ENCODE data around the gene NHEJ1.

Gene NHEJ1

DNA sequence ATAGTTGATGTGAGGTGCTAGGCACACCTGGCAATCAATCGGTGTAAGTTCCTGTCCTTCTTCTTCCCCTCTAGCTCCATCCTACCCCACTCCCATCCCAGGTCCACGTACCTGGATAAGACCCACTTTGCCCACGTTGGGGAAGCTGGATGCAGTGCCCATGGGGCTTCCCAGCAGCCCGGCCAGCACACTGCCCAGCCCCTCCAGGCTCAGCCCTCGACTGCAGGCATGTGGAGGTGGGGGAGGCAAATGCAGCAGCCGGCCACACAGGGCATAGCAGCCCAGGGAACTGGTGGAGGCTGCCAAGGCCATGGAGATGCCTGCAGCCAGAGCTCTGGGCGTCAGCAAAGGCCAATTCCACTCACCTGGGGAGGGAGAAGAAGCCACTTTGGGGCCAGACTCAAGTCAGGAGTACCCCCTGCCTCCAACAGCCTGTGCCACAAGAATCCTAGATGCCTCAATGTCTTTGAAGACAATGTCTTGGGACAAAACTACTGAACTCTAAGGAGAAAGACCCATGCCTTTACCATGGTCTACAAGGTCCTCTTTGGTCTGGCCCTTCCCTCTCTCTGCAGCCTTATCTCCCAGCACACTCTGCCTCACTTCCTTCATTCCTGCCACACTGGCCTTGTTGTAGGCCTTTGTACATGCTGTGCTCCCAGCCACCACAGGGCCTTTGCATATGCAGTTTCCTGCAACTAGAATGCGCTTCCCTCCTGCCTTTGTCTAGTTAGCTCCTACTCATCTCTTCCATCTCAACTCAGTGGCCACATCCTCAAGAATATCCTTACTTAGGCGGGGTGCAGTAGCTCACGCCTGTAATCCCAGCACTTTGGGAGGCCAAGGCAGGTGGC lies 4.7 kb upstream of the NHEJ1 start:
- no peak for DNase-seq (ENCODE audit: low read depth)

DNA sequence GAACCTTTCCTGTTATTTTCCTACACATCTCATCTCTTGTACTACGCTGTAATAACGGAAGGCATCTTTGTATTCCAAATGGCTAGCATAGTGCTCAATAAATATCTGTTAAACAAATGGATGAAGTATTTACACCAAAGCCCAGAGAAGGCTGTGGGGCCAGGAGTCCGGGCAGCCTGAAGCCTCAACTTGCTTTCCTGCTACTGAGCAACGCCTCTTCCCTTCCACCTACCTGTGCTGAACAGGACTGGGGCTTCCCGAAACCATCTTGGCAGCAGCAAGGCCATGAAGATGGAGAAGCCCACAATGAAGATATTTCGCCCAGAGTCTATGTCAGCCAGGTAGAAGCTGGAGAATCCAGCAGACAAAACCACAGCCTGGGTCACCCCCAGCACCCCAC lies 2.5 kb upstream of the NHEJ1 start:
- no peak for DNase-seq (ENCODE audit: low read depth)

DNA sequence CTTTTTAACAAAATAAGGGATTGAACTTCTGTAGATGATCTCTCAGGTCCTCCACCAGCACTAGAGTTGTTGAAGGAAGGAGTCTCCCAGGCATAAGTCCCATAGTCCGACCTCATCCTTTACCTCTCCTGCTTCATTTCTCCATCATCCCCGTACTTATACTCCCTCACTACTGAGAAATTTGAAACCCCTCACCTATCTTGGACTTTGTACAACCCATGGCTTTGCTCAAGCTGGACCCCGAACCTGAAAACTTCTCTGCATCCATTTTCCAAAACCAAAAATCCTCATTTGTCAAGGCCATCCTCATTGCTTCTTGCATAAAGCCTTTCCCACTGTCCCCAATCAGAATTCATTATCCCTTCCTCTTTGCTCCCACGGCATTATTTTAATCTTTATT lies 482 bp upstream of the NHEJ1 start:
- no peak for DNase-seq (ENCODE audit: low read depth)

DNA sequence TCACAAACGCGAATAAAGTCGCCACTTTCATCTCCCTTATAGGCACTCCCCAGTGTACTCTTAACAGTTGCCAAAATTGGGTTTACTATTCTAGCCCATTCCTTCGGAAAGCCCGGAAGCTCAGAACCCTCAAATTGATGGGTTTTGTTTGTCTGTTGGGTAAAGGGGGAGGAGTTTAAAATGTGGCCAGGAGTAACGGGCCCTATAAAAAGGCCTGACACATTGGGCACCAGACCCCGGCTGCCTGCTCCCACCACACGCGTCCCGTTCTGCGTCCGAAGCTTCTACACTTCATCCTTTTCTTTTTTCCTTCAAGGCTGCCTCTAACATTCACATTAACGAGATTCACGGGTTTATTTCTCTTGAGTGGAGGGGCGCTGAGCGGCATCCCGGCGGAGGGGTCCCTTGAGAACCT lies 837 bp downstream of the NHEJ1 start:
- no peak for DNase-seq (ENCODE audit: low read depth)

DNA sequence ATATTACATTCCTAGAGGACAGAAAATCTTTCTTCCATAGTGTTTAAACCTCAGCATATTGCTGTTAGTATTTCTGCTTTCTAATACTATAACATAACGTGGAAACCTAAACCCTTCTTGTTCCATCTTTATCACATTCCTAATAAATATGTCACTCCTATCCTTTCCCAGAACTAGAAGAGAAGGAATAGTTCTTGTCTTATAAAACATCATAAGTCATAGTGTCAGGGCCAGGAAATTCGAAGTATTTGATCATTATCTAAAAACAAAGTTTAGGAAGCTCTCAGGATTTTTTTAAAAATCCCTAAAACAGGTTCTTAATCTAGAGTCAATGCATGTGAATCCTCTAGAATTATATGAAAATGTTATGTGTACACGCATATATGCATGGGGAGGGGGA lies 2.0 kb downstream of the NHEJ1 start:
- DNase-seq (ENCODE audit: low read depth), result no peak

DNA sequence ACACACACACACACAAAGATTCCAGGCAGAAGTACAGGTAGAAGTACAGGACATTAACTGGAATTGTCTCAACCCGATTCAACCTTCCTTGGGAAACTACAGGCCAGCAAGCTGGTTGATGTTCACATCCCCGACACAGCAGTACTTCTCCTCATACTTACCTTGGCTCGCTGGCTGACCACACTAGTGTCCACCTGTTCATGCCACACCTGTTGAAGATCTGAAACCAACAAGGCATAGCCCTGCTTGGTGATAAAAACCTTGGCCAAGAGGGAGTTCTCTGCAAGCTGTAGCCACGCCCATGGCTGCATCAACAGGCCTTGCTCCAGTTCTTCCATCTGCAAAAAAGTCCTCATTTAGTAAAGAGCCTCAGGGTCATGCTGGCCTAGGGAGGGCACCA lies 2.6 kb downstream of the NHEJ1 start:
- DNase-seq (ENCODE audit: low read depth), result no peak

DNA sequence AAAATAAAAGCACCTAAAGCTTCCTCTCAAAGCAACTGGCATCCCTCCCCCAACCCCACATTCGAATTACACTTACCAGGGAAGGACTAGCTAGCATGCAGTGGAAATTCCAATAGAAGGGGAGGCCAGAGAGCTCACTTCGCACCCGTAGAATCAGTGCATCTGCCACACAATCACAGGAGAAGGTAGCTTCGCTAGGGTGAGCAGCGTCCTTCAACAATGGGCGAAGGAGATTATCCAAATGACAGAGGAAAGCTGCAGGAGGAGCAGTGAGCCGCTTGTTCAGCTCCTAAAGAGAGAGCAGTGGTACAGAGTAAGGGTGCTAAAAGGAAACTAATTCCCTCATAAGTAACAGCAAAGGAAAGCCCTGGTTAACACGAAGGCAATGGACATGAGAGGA lies 3.2 kb downstream of the NHEJ1 start:
- DNase-seq (ENCODE audit: low read depth), result no peak

DNA sequence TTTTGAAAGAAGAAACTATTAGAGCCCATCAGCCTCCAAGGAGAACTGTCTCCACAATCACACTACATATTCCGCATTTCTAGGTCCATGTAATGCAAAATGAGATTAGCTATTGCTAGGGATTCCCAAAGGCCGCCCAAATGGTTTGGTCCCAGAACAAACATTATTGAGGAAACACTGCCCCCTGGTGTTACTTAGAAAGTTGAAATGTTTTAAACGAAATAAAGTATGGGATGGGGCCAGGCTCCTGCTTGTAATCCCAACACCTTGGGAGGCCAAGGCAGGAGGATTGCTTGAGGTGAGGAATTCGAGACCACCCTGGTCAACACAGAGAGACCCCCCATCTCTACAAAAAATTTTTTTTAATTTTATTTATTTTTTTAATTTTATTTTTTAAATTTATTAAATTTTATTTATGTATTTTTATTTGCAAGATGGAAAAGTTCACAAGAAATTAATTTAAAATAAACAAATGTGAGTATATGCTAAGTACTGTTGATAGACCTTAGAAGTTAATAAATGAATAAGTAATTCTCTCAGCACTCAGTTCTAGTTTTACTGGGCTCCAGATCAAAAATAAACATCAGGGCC lies 5.5 kb downstream of the NHEJ1 start:
- no peak for DNase-seq (ENCODE audit: low read depth)

DNA sequence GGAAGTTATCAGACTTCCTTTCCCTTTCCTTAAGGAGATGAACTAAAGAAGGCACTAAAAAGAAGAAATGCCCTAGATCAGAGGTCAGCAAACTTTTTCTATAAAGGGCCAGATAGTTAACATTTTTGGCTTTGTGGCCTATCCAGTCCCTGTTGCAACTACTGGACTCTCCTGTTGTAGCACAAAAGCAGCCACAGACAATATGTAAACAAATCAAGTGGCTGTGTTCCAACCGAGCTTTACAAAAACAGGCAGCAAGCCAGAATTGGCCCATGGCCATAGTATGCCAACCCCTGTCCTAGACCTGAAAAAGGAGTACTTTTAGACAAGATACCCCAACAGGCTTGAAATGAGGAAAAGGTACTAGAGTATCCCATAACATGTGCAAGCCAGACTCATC lies 10.9 kb downstream of the NHEJ1 start:
- DNase-seq (ENCODE audit: low read depth), result no peak

DNA sequence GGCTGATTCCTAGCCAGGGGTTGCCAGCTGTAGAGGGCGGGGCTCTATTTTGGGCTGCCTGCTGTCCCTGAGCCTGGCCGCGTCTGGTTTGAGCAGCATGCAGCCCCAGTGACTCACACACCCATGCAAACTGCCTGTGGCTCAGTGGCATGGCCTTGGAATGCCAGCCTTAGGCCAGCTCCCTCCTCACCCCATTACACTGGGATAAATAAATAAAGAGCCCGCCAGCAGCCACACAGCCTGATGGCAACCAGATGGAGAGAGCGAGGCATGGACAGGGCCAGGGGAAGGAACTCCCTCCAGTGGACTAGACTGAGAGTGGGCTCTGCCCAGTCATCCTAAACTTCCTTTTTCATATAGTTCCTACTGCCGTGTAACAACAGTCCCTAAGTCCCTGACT lies 18.3 kb downstream of the NHEJ1 start:
- no peak for DNase-seq (ENCODE audit: low read depth)

DNA sequence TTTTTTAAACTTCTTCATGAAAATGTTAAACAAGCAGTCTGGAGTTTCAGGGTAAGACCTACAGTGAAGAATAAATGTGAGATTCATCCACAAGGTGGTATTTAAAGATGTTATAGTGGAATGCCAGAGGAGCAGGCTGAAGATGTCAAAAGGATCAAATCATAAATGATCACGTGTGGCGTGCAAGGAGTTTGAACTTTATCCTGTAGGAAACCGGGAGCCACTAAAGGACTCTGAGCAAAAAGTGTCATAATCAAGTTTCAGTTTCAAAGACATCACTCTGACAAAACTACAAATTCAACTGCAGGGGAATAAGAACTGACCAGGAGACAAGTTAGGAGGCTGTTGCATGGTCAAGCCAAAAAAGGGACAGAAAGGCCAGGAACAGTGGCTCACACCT lies 19.9 kb downstream of the NHEJ1 start:
- DNase-seq (ENCODE audit: low read depth), result no peak

DNA sequence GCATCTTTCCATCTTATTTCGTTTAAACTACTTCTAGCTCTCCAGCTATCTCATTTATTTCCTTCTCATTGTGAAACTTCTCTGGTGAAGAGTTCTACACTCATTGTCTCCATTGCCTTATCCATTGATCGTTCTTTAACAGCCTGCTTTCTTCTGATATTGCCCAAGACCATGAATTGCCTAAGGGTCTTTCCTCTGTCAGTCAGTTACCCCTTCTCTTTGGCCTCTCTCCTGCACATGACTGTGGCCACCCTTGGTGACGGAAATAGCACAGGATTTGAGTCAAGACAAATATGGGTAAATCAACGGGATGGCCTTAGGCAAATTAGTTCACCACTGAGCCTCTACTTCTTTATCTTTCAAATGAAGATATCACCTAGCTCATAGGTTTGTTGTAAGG lies 26.6 kb downstream of the NHEJ1 start:
- DNase-seq (ENCODE audit: low read depth), result no peak

DNA sequence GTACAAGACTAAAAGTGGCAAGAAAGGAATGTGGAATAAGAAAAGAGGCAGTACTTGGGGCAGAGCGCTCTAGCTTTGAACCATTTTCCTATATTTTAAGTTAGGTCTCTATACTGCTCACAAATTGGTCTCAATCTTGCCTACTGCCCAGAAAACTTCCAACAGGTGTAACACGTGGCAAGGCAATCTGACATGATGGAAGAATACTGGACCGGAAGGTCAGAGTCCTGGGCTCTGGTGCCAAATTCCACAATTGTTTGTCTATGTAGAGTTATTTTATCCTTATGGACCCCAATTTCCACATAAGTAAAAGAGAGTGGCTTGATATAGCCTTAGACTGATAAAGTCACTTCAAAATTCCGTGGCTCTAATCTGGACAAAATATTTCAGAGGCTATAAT lies 28.9 kb downstream of the NHEJ1 start:
- DNase-seq (ENCODE audit: low read depth), result no peak

DNA sequence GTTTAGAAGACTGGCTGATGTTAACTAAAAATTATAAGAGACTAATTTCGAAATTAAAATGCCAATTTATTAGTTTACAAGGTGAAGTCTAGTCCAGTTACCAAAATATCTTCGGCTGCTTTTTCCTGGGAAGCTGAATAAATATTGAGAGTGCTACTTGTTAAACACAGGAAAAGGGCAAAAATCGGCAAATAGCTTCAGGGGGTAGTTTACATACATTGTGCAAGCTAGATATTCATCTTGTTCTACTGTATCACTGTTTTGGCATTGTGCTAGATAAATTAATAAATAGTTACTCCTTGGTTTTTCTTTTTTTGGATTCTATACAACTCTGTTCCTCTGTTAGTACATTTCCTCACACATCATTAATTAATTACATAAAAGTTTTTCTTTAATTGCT lies 29.3 kb downstream of the NHEJ1 start:
- no peak for DNase-seq (ENCODE audit: low read depth)

DNA sequence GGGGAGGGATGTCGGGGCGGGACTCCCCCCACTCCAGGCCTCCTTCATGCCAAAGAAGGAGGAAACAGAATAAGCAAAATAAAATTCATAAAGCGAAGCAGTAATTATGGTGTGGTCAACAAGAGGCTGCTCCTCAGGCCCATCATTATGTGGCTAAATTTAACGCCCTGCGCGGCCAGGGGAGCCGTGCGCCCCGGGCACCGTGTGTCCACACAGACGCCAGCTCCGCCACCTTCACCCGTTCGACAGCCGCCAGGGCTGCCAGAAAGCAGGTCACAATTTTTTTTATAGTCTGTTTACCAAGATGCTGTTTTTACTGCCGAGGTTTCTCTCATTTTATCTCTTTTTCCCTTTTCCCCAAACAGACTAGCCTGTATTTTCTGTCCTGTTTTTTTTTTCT lies 31.0 kb downstream of the NHEJ1 start:
- no peak for DNase-seq (ENCODE audit: low read depth)

DNA sequence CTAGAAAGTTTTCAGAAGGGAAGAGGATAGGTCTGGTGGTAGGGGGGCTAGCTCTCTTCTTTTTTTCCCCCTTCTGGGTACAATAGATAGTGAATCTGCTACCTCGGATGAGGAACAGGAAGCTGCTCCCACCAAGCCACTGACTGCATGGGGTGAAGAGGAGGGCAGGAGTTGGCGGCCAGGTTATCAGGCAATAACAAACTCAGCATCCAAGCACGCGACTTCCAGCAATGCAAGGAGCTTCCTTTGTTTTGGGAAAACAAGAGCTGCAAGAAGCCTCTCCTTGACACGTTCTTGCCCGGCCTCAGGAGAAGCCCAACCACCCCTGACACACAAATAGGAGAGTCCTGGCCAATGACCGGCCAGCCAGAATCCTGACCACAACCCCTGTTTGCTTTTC lies 32.2 kb downstream of the NHEJ1 start:
- DNase-seq (ENCODE audit: low read depth), result no peak

DNA sequence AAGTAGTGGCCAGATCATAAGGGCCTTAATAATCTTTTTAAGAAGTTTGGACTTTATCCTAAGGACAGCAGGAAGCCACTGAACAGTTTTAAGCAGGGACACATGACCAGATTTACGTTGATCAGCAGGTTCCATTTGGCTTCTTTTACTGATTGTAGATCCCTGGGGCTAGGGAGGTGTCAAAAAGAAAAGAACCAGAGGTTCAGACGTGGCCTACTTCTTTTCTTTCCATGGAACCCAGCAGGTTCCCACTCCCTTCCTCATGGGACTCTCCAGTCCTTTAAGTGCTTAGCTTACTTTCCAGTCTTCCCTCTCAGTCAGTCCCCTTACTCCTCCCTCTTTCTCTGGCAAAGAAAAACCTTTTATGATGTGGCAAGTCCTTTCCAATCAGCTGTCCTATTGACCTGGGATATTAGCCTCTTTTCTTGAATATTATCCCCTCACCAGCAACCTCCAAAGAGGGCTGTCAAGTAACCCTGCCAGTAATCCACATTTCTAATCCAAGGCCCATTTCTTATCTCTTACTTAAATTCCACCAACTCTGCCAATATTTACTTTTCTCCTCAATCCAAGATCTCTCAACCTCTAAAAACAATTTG lies 33.5 kb downstream of the NHEJ1 start:
- no peak for DNase-seq (ENCODE audit: low read depth)

DNA sequence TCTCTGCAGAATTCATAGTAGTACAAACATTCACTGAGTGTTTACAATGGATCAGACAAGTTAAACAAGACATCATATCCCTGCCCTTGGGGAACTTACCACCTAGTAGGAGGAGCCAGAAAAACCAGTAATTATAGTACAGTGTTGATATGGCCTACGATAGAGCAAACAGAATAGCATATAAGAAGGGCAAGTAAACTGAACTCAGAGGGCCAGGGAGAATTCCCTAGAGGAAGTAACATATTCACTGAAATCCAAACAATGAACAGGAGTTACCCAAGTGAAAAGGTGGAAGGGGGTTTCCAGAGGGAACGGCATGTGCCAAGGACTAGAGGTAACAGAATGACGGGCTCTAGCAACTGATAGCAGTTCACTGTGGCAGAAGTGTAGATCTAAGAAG lies 34.1 kb downstream of the NHEJ1 start:
- DNase-seq (ENCODE audit: low read depth), result no peak

DNA sequence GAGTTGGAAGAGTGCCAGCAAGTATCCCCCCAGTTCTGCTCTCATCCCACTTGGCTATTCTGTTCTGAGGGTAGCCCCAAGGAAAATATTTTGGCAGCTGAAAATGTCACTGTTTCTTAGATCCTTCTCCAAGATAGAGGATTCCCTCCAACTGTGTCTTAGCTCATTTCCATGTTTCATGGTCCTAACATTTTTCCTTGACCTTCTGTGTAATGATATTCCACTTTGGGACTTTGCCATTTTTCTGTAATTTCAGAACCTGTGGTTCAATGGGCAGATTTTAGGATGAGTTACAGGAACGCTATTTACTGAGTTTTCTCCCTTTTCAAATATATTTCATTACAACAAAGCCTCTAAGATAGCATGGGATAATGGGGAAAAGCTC lies 34.7 kb downstream of the NHEJ1 start:
- no peak for DNase-seq (ENCODE audit: low read depth)

DNA sequence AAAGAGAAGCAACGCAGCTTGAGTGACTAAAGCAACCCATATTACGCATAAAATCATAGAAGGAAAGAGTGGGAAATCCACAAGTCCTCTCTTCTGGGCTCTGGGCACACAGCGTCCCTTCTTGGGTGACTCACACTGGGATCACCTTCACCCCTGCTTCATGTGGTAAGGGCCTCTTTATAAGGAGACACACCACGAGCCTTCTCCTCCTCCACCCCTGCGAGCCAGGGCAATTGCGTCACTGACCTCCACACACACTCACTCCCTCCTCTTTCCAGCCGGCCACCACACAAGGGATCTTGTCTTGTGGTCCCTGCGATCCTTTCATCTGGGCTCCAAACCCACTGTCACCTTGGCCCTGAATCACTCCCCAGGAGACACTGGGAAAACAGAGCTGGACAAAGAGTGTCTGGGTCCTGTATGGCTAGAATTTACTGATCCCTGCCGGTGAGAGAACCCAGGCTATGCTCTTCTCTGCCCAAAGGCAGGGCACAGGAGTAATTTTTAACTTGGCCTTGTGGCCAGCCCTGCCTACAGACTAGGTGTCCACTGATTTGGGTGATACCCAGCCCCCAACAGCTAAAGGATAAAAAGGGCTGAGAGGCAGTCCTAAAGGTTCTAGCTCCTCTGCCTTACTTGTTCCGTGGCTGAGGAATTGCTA lies 35.3 kb downstream of the NHEJ1 start:
- DNase-seq (ENCODE audit: low read depth), result no peak

DNA sequence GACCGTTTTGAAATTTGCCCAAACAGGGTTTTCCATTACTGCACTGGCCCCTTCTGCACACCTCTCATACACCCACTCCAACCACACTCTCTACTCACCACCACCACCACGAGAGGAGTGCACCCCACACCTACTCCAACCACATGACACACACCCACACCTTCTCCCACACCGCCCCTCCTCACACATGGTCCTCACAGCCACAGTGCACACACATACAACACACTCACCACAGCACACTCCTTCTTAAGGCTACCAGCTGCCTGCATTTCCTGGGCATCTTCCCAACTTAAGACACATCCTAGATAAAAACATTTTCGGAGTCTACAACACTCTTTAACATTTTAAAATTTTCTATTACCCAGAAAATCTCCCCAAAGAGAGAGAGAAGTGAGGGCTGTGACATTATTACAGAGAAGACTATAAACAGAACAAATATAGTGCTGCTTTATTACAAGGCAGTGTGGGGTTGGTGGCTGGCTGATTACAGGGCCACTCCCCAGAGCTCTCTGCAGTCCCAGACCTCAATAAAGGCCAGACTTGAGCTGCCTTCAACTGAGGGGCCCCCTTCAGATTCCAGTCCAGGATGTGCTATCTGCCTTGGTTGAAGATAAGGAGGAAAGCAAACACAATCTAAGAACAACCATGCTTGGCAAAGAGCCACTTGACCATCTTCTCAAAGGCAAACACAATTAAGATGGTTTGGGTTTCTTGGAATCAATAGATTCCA lies 36.1 kb downstream of the NHEJ1 start:
- no peak for DNase-seq (ENCODE audit: low read depth)

DNA sequence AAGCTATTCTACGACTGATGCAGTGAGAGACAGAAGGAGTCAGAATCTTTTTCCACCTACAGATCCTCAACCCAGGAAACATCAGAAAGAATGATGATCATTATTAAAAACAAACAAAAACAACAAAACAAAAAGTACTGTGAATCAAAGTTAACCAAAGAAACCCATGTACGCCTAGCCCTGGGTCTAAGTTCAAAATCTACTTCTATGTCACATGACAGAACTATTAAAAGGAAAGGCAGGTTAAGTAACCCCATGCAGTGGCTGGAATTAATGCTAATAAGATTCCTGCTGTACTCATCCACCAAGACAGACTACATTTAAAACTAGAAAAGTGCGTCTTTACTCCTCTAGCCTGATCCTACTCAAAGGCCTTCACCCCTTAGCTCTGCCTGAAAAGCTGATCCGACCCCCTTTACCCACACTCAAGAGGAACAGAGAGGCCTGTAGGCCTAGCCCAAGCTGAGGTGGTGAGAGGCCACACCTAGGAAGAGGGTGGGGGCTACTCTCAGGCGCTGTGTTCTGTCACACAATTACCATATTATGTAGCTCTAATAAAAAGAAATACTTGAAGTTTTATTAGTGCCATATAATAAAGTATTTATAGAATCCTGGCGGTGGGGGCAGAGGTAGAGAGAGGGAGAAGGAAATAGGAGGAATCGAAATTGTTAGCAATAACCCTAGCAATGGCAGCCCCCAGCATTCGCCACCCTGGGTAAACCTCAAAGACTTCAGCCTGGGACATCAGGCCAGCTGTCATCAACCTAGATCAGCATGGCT lies 37.1 kb downstream of the NHEJ1 start:
- DNase-seq (ENCODE audit: low read depth), result no peak
